ENCODE results near the gene ADAMTS12.

GRCh38 chr5:33733225-33733624 lies 158.6 kb downstream of the ADAMTS12 start:
- TF ChIP-seq CTCF (conservative IDR thresholded peaks at IDR 0.05; ENCODE audit: low read length), result no peak
- TF ChIP-seq EZH2phosphoT487 (IDR thresholded peaks at IDR 0.05; ENCODE audit: borderline replicate concordance, low read depth, low read length), result no peak

All from OCI-LY7 (cell line).